Endothelial cell (in vitro differentiated cells): ENCODE results near the gene MAP4K1. TPM values are rescaled to one million over a fixed set of nuclear protein-coding genes. Genes with fewer than 3 reads are reported as not detected.

Source experiments
- DNase-seq: peaks from one replicate; pipeline ENCODE4 v3.0.0; 2021; ENCODE audit warnings: low spot score
- H3K27ac Mint-ChIP-seq: one replicate; pipeline ENCODE4 v1.8.0; 2021; ENCODE audit warnings: mixed read lengths, inconsistent platforms; ENCODE audit not compliant: unreplicated experiment
- H3K27me3 Mint-ChIP-seq: one replicate; pipeline ENCODE4 v1.8.0; 2021; ENCODE audit warnings: mild to moderate bottlenecking, moderate library complexity, mixed read lengths, inconsistent platforms; ENCODE audit not compliant: unreplicated experiment
- H3K36me3 Mint-ChIP-seq: one replicate; pipeline ENCODE4 v1.8.0; 2021; ENCODE audit warnings: mild to moderate bottlenecking, low read depth, mixed read lengths, inconsistent platforms; ENCODE audit not compliant: unreplicated experiment
- H3K4me1 Mint-ChIP-seq: one replicate; pipeline ENCODE4 v1.8.0; 2021; ENCODE audit warnings: mild to moderate bottlenecking, mixed read lengths, inconsistent platforms; ENCODE audit not compliant: unreplicated experiment
- H3K4me3 Mint-ChIP-seq: one replicate; pipeline ENCODE4 v1.8.0; 2021; ENCODE audit warnings: mild to moderate bottlenecking, mixed read lengths, inconsistent platforms; ENCODE audit not compliant: unreplicated experiment
- H3K9me3 Mint-ChIP-seq: one replicate; pipeline ENCODE4 v1.8.0; 2021; ENCODE audit warnings: mixed read lengths, inconsistent platforms; ENCODE audit not compliant: unreplicated experiment
- total RNA-seq: library from RNA; stranded (reverse); fragmentation: NEBNext Ultra II Directional; extraction: Animal tissue kit (Norgen Biotek cat#: 25700); gene quantifications from one replicate; pipeline ENCODE4 v1.2.1, GENCODE V29; 2021; ENCODE audit not compliant: unreplicated experiment
- TF ChIP-seq, protein P1 (sequence below): fragments of 200-600 bp; sonication (generic); IDR thresholded peaks from one replicate; pipeline ENCODE4 v1.5.0; 2021; ENCODE audit warnings: antibody characterized with exemption; ENCODE audit not compliant: unreplicated experiment

The MAP4K1 gene
- total RNA-seq, 1 donor from 2014 or later, result 7.5 TPM

GRCh38 chr19:38545596-38545995, 72.2 kb downstream of the MAP4K1 start:
- Mint-ChIP-seq H3K4me1 (no peaks in the 10 kb centered on the region), H3K4me3 (no peak overlapping the region), H3K27me3 (no peaks in the 10 kb centered on the region), H3K9me3 (no peaks in the 10 kb centered on the region), H3K36me3 (peaks cover 4% of the 10 kb centered on the region), H3K27ac (no peak overlapping the region)
- DNase-seq, result no peak
- TF ChIP-seq, protein P1, sequence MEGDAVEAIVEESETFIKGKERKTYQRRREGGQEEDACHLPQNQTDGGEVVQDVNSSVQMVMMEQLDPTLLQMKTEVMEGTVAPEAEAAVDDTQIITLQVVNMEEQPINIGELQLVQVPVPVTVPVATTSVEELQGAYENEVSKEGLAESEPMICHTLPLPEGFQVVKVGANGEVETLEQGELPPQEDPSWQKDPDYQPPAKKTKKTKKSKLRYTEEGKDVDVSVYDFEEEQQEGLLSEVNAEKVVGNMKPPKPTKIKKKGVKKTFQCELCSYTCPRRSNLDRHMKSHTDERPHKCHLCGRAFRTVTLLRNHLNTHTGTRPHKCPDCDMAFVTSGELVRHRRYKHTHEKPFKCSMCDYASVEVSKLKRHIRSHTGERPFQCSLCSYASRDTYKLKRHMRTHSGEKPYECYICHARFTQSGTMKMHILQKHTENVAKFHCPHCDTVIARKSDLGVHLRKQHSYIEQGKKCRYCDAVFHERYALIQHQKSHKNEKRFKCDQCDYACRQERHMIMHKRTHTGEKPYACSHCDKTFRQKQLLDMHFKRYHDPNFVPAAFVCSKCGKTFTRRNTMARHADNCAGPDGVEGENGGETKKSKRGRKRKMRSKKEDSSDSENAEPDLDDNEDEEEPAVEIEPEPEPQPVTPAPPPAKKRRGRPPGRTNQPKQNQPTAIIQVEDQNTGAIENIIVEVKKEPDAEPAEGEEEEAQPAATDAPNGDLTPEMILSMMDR, result no peak

DNA sequence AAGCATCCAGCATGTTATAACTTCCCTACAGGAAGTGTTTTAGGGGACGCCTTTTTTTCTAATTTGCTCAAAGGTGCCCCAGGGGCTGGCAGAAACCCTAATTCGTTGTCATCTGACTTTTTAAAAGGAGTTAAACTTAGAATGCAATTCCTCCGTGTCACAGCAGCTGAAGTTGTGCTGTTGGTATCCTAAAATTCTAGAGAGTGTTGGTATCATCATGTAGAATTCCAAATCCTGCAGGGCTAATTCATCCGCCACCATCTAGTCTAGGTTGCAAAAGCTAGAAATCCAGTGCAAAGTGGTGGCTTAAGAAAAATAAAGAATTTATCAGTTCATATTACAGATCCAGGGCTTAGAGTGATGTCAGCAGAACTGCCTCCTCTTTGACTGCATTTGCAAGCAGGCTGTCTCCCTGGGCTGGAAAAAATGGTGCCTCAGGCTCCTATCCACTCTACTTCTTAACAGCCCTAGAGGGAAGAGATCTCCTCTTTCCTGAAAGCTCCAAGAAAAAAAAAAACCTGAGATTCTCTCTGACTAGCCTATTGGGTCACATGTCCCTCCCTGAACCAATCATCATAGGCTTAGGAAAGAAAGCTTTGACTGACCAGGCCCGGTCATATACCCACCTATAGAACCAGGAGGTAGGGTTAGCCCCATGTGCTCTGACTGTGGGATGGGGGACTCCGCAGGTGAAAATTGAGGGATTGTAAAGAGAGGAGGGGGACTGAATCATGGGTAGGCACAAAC, 73.0 kb downstream of the MAP4K1 start:
- no peak overlapping the region for H3K27ac Mint-ChIP-seq
- no peaks in the 10 kb centered on the region for H3K9me3 Mint-ChIP-seq
- no peak overlapping the region for H3K4me3 Mint-ChIP-seq
- H3K4me1 Mint-ChIP-seq, result no peaks in the 10 kb centered on the region
- no peaks in the 10 kb centered on the region for H3K27me3 Mint-ChIP-seq
- TF ChIP-seq, protein P1, result no peak
- H3K36me3 Mint-ChIP-seq, result peaks cover 4% of the 10 kb centered on the region
- DNase-seq, result no peak

GRCh38 chr19:38543807-38544568, 73.8 kb downstream of the MAP4K1 start:
- Mint-ChIP-seq H3K27ac (peak overlapping the region; percentile 15), H3K36me3 (peaks cover 4% of the 10 kb centered on the region), H3K9me3 (no peaks in the 10 kb centered on the region), H3K4me1 (no peaks in the 10 kb centered on the region), H3K27me3 (no peaks in the 10 kb centered on the region), H3K4me3 (no peak overlapping the region)
- DNase-seq, result no peak
- TF ChIP-seq, protein P1, result peak; percentile 33

DNA sequence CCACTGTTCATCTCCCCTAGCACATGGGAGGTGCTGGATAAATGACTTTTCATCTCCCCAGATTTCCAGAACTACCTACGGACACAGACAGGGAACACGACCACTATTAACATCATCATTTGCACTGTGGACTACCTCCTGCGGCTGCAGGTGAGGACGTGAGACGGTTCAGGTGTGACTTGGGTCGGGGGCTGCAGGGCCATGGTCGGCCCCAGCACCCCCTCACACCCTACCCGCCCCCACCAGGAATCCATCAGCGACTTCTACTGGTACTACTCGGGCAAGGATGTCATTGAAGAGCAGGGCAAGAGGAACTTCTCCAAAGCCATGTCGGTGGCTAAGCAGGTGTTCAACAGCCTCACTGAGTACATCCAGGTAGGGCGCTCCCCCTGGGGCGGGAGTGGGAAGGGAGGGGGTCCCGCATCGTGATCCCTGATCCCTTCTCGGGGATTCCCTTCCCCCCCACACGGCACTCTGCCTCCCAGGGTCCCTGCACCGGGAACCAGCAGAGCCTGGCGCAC, 74.4 kb downstream of the MAP4K1 start:
- Mint-ChIP-seq H3K27ac (no peak overlapping the region), H3K4me1 (no peaks in the 10 kb centered on the region), H3K27me3 (no peaks in the 10 kb centered on the region), H3K9me3 (no peaks in the 10 kb centered on the region), H3K36me3 (peaks cover 5% of the 10 kb centered on the region), H3K4me3 (no peak overlapping the region)
- TF ChIP-seq, protein P1, result no peak
- no peak for DNase-seq

- H3K4me1 Mint-ChIP-seq, result no peaks in the 10 kb centered on the region
- no peak overlapping the region for H3K4me3 Mint-ChIP-seq
- H3K27ac Mint-ChIP-seq, result no peak overlapping the region
- TF ChIP-seq, protein P1, result no peak
- H3K36me3 Mint-ChIP-seq, result peaks cover 12% of the 10 kb centered on the region
- DNase-seq, result no peak
- H3K9me3 Mint-ChIP-seq, result no peaks in the 10 kb centered on the region
- H3K27me3 Mint-ChIP-seq, result peaks cover 3% of the 10 kb centered on the region
Measured at GRCh38 chr19:38542040-38542439, 75.7 kb downstream of the MAP4K1 start.
